ENCODE data around the gene TRMT112.

DNA sequence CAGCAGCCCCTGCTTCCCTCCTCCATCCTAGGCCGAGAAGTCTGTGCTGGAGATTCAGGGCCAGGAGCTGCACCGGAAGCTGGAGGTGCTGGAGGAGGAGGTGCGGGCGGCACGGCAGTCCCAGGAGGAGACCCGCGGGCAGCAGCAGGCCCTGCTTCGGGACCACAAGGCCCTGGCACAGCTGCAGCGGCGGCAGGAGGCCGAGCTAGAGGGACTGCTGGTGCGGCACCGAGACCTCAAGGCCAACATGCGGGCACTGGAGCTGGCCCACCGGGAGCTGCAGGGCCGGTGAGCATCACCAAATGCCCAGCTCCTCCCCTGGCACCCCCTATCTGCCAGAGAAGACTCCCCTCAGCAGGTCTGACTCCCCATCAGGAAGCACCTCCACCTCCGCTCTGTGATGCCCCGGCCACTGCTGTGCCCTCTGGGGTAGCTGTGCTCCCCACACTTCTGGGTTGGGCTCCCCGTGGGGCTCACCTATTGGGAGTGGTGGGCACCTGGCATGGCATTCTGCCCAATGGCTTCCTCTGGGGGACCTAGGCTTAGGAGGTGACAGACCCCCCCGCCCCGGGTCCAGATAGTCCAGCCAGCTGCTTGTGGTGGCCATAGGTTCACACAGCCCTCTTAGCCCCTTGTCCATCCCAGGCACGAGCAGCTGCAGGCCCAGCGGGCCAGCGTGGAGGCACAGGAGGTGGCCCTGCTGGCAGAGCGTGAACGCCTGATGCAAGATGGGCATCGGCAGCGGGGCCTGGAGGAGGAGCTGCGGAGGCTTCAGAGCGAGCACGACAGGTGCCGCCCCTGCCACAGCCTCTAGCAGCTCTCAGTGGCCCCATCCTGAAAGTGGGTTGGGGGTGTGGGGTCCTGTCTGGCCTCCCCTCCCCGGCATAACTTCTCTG lies 35.0 kb upstream of the TRMT112 start:
- TF ChIP-seq, protein P1, sequence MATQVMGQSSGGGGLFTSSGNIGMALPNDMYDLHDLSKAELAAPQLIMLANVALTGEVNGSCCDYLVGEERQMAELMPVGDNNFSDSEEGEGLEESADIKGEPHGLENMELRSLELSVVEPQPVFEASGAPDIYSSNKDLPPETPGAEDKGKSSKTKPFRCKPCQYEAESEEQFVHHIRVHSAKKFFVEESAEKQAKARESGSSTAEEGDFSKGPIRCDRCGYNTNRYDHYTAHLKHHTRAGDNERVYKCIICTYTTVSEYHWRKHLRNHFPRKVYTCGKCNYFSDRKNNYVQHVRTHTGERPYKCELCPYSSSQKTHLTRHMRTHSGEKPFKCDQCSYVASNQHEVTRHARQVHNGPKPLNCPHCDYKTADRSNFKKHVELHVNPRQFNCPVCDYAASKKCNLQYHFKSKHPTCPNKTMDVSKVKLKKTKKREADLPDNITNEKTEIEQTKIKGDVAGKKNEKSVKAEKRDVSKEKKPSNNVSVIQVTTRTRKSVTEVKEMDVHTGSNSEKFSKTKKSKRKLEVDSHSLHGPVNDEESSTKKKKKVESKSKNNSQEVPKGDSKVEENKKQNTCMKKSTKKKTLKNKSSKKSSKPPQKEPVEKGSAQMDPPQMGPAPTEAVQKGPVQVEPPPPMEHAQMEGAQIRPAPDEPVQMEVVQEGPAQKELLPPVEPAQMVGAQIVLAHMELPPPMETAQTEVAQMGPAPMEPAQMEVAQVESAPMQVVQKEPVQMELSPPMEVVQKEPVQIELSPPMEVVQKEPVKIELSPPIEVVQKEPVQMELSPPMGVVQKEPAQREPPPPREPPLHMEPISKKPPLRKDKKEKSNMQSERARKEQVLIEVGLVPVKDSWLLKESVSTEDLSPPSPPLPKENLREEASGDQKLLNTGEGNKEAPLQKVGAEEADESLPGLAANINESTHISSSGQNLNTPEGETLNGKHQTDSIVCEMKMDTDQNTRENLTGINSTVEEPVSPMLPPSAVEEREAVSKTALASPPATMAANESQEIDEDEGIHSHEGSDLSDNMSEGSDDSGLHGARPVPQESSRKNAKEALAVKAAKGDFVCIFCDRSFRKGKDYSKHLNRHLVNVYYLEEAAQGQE (IDR thresholded peaks at IDR 0.05; ENCODE audit: insufficient read depth in 1 of 2, low read depth in 2 of 2, low read length in 2 of 2) = no peak
- TF ChIP-seq FOXP2 (optimal IDR thresholded peaks at IDR 0.05; ENCODE audit: borderline replicate concordance, extremely low read depth, extremely low read length, insufficient read depth) (no peak), POLR2AphosphoS5 (IDR thresholded peaks at IDR 0.05; ENCODE audit: low read depth, low read length) (no peak)

Measured in PFSK-1 (cell line).